ENCODE data around the gene ABCC1.

ABCC1 gene

DNA sequence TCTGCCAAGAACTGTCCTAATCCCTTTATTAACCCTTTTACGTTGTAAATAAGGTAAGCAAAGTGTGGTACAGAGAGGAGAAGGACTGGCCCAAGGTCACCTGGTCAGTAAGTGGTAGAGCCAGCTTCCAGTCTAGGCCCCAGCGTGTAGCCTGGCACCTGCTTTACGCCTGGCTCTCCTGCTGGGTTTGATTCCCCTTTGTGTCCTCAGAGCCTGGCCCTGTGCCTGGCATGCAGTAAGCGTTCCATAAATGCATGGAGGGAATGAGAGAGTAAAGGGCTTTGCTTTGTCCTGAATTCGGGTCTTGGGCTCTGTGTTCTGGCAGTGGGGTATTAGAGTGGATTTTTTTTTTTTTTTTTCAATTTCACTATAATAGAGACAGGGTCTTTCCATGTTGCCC lies 62.7 kb downstream of the ABCC1 start:
- Histone ChIP-seq H3K27me3 (ENCODE audit: control insufficient read depth, insufficient read depth, low read length) (no peaks in the 10 kb centered on the region), H3K36me3 (ENCODE audit: control insufficient read depth, insufficient read depth, low read length) (peaks cover 76% of the 10 kb centered on the region), H3K27ac (ENCODE audit: low read depth, low read length) (no peak overlapping the region), H3K9me3 (ENCODE audit: control insufficient read depth, insufficient read depth, low read length) (no peaks in the 10 kb centered on the region), H3K9ac (ENCODE audit: low read depth, low read length) (no peak overlapping the region), H3K4me1 (ENCODE audit: control insufficient read depth, insufficient read depth, low read length) (no peaks in the 10 kb centered on the region), H3K4me3 (ENCODE audit: low read depth, low read length) (no peak overlapping the region)

DNA sequence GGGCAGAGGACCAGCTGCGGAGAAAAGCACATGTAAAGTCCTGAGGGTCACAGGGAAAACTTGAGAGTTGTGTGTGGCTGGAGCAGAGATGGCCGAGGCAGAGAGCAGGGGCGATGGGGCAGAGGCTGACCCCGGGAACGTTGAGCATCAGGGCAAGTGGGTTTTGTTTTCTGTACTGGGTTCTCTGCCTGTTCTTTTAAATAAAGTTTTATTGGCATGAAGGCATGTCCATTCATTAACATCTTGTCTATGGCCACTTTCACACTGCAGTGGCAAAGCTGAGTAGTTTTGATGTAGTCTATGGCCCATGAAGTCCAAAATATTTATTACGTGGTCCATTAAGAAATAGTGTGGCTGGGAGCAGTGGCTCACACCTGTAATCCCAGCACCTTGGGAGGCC lies 64.4 kb downstream of the ABCC1 start:
- H3K4me3 ChIP-seq (ENCODE audit: low read depth, low read length), result no peak overlapping the region
- H3K9me3 ChIP-seq (ENCODE audit: control insufficient read depth, insufficient read depth, low read length), result no peaks in the 10 kb centered on the region
- no peak overlapping the region for H3K9ac ChIP-seq (ENCODE audit: low read depth, low read length)
- H3K4me1 ChIP-seq (ENCODE audit: control insufficient read depth, insufficient read depth, low read length), result no peaks in the 10 kb centered on the region
- no peak overlapping the region for H3K27ac ChIP-seq (ENCODE audit: low read depth, low read length)
- peaks cover 82% of the 10 kb centered on the region for H3K36me3 ChIP-seq (ENCODE audit: control insufficient read depth, insufficient read depth, low read length)
- H3K27me3 ChIP-seq (ENCODE audit: control insufficient read depth, insufficient read depth, low read length), result no peaks in the 10 kb centered on the region

DNA sequence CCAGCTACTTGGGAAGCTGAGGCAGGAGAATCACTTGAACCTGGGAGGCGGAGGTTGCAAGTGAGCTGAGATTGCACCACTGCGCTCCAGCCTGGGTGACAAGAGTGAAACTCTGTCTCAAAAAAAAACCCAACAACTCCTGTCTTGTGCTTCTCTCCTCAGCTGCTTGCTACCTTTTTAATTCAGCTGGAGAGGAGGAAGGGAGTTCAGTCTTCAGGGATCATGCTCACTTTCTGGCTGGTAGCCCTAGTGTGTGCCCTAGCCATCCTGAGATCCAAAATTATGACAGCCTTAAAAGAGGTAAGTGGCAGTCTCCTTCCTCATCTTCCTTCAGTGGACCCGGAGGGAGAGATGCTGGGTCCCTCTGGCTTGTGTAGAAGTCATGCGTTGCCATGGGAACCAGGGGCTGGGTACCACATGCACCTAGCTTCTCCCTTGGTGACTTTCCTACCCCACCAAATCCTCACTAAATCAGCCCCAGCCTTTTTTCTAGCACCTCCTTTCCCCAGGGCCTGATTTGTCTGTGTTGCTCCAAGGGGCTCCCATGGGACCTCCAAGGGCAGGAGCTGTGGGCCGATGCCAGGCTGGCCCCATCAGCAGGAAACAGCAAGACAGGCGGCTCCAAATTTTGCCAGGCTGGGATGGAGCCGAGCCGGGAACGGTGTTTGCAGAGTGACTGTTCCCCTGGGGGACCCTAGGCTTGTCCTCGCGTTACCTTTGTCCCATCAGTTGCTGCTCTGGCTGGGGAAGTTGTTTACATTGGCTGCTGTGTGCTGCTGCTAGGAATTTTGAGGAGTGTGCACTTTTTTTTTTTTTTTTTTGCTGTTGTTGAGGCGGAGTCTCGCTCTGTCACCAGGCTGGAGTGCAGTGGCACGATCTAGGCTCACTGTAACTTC lies 65.2 kb downstream of the ABCC1 start:
- no peaks in the 10 kb centered on the region for H3K9me3 ChIP-seq (ENCODE audit: control insufficient read depth, insufficient read depth, low read length)
- H3K9ac ChIP-seq (ENCODE audit: low read depth, low read length), result no peak overlapping the region
- no peak overlapping the region for H3K27ac ChIP-seq (ENCODE audit: low read depth, low read length)
- no peaks in the 10 kb centered on the region for H3K27me3 ChIP-seq (ENCODE audit: control insufficient read depth, insufficient read depth, low read length)
- peaks cover 82% of the 10 kb centered on the region for H3K36me3 ChIP-seq (ENCODE audit: control insufficient read depth, insufficient read depth, low read length)
- no peaks in the 10 kb centered on the region for H3K4me1 ChIP-seq (ENCODE audit: control insufficient read depth, insufficient read depth, low read length)
- no peak overlapping the region for H3K4me3 ChIP-seq (ENCODE audit: low read depth, low read length)

- H3K9me3 ChIP-seq (ENCODE audit: control insufficient read depth, insufficient read depth, low read length), result no peaks in the 10 kb centered on the region
- no peaks in the 10 kb centered on the region for H3K4me1 ChIP-seq (ENCODE audit: control insufficient read depth, insufficient read depth, low read length)
- no peak overlapping the region for H3K9ac ChIP-seq (ENCODE audit: low read depth, low read length)
- H3K27me3 ChIP-seq (ENCODE audit: control insufficient read depth, insufficient read depth, low read length), result no peaks in the 10 kb centered on the region
- no peak overlapping the region for H3K27ac ChIP-seq (ENCODE audit: low read depth, low read length)
- peaks cover 81% of the 10 kb centered on the region for H3K36me3 ChIP-seq (ENCODE audit: control insufficient read depth, insufficient read depth, low read length)
- H3K4me3 ChIP-seq (ENCODE audit: low read depth, low read length), result no peak overlapping the region
Measured at GRCh38 chr16:16015849-16016248, 66.4 kb downstream of the ABCC1 start.

GRCh38 chr16:16016388-16016964 lies 67.1 kb downstream of the ABCC1 start:
- Histone ChIP-seq H3K9ac (ENCODE audit: low read depth, low read length) (no peak overlapping the region), H3K9me3 (ENCODE audit: control insufficient read depth, insufficient read depth, low read length) (no peaks in the 10 kb centered on the region), H3K27ac (ENCODE audit: low read depth, low read length) (no peak overlapping the region), H3K4me3 (ENCODE audit: low read depth, low read length) (no peak overlapping the region), H3K4me1 (ENCODE audit: control insufficient read depth, insufficient read depth, low read length) (no peaks in the 10 kb centered on the region), H3K27me3 (ENCODE audit: control insufficient read depth, insufficient read depth, low read length) (no peaks in the 10 kb centered on the region), H3K36me3 (ENCODE audit: control insufficient read depth, insufficient read depth, low read length) (peaks cover 80% of the 10 kb centered on the region)

DNA sequence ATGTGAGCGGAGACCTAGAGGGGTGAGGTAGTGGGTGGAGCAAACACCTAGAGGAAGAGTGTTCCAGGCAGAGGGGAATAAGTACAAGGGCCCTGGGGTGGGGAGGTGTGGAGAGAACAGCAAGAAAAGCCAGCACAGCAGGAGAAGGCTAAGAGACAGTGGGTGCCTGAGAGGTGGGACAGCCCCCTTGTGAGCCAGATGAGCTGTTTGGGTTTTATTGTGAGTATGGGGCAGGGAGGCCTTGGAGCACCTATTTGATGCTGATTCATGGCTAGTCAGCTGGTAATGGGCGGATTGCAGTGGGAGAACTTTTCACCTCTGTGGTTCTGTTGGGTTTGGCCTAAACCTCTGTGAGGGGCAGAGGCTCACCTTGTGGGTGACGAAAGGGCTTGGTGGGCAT lies 68.4 kb downstream of the ABCC1 start:
- no peaks in the 10 kb centered on the region for H3K9me3 ChIP-seq (ENCODE audit: control insufficient read depth, insufficient read depth, low read length)
- H3K36me3 ChIP-seq (ENCODE audit: control insufficient read depth, insufficient read depth, low read length), result peaks cover 84% of the 10 kb centered on the region
- H3K27ac ChIP-seq (ENCODE audit: low read depth, low read length), result no peak overlapping the region
- H3K4me1 ChIP-seq (ENCODE audit: control insufficient read depth, insufficient read depth, low read length), result no peaks in the 10 kb centered on the region
- no peak overlapping the region for H3K4me3 ChIP-seq (ENCODE audit: low read depth, low read length)
- no peak overlapping the region for H3K9ac ChIP-seq (ENCODE audit: low read depth, low read length)
- no peaks in the 10 kb centered on the region for H3K27me3 ChIP-seq (ENCODE audit: control insufficient read depth, insufficient read depth, low read length)

DNA sequence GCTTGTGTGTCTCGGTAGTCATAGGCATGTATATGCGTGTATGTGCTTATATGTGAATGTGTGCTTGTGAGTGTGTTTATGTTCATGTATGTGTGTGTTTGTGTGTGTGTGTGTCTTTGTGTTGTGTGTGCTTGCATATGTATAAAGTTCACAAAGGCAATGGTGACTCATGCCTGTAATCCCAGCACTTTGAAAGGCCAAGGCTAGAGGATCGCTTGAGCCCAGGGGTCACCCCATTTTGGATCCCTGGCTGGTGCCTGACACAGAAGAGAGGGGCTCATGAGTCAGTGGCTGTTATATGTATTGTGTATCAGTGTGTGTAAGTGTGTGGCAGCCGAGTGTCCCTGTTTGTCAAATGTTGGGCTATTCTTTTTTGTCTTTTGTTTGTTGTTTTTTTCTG lies 69.3 kb downstream of the ABCC1 start:
- H3K36me3 ChIP-seq (ENCODE audit: control insufficient read depth, insufficient read depth, low read length), result peaks cover 78% of the 10 kb centered on the region
- no peak overlapping the region for H3K9ac ChIP-seq (ENCODE audit: low read depth, low read length)
- no peak overlapping the region for H3K4me3 ChIP-seq (ENCODE audit: low read depth, low read length)
- H3K4me1 ChIP-seq (ENCODE audit: control insufficient read depth, insufficient read depth, low read length), result no peaks in the 10 kb centered on the region
- H3K27ac ChIP-seq (ENCODE audit: low read depth, low read length), result no peak overlapping the region
- no peaks in the 10 kb centered on the region for H3K27me3 ChIP-seq (ENCODE audit: control insufficient read depth, insufficient read depth, low read length)
- no peaks in the 10 kb centered on the region for H3K9me3 ChIP-seq (ENCODE audit: control insufficient read depth, insufficient read depth, low read length)

GRCh38 chr16:16019488-16019887 lies 70.1 kb downstream of the ABCC1 start:
- no peak overlapping the region for H3K27ac ChIP-seq (ENCODE audit: low read depth, low read length)
- H3K4me1 ChIP-seq (ENCODE audit: control insufficient read depth, insufficient read depth, low read length), result no peaks in the 10 kb centered on the region
- H3K9ac ChIP-seq (ENCODE audit: low read depth, low read length), result no peak overlapping the region
- no peaks in the 10 kb centered on the region for H3K27me3 ChIP-seq (ENCODE audit: control insufficient read depth, insufficient read depth, low read length)
- H3K9me3 ChIP-seq (ENCODE audit: control insufficient read depth, insufficient read depth, low read length), result no peaks in the 10 kb centered on the region
- no peak overlapping the region for H3K4me3 ChIP-seq (ENCODE audit: low read depth, low read length)
- peaks cover 75% of the 10 kb centered on the region for H3K36me3 ChIP-seq (ENCODE audit: control insufficient read depth, insufficient read depth, low read length)

DNA sequence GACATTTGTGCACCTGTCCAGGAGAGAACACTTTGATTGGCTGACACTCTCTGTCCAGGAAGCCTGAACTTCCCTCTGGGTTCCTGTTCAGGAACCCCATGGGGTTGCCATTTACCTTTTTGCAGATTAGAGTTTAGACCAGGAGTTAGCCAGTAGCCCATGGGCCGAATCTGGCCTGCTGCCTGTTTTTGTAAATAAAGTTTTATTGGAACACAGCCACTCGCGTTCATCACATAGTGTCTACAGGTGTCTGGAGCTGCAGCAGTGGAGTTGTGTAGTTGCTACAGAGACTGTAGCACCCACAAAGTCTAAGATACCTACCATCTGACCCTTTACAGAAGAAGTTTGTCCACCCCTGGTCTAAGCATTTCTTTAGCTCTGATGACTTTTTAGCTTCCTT lies 70.9 kb downstream of the ABCC1 start:
- Histone ChIP-seq H3K27ac (ENCODE audit: low read depth, low read length) (no peak overlapping the region), H3K9ac (ENCODE audit: low read depth, low read length) (no peak overlapping the region), H3K9me3 (ENCODE audit: control insufficient read depth, insufficient read depth, low read length) (no peaks in the 10 kb centered on the region), H3K4me3 (ENCODE audit: low read depth, low read length) (no peak overlapping the region), H3K27me3 (ENCODE audit: control insufficient read depth, insufficient read depth, low read length) (no peaks in the 10 kb centered on the region), H3K36me3 (ENCODE audit: control insufficient read depth, insufficient read depth, low read length) (peaks cover 72% of the 10 kb centered on the region), H3K4me1 (ENCODE audit: control insufficient read depth, insufficient read depth, low read length) (no peaks in the 10 kb centered on the region)

DNA sequence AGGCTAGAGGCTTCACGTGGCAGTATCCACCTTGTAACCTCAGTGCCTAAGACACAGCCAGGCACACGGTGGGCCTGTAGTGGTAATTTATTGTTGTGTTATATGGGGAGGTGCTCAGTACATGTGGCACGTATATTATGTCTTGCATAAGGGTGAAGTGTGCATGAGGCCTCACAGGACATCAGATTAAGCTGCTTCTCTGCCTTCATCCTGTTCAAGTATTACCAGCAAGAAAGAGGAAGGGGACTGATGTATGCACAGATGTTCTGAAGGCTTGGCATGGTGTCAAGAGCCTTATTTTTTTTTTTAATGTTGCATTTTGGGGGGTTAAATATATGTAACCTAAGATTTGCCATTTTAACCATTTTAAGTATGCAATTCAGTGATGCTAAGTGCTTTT lies 71.6 kb downstream of the ABCC1 start:
- Histone ChIP-seq H3K9me3 (ENCODE audit: control insufficient read depth, insufficient read depth, low read length) (no peaks in the 10 kb centered on the region), H3K27ac (ENCODE audit: low read depth, low read length) (no peak overlapping the region), H3K4me3 (ENCODE audit: low read depth, low read length) (no peak overlapping the region), H3K9ac (ENCODE audit: low read depth, low read length) (no peak overlapping the region), H3K36me3 (ENCODE audit: control insufficient read depth, insufficient read depth, low read length) (peaks cover 65% of the 10 kb centered on the region), H3K27me3 (ENCODE audit: control insufficient read depth, insufficient read depth, low read length) (no peaks in the 10 kb centered on the region), H3K4me1 (ENCODE audit: control insufficient read depth, insufficient read depth, low read length) (no peaks in the 10 kb centered on the region)

DNA sequence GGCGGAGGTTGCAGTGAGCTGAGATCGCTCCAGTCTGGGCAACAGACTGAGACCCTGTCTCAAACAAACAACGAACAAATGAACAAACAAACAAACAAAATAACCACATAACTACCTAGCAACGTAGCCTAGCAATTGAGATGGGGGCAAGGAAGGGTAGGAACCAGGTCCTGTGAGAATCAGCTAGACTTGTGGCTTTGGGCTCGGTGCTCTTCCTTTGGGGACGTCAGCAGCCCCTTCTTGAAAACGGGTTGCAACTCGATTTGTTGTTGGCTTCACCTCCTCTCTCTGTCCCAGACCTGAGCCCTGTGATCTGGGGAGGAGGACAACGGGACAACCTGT lies 72.2 kb downstream of the ABCC1 start:
- Histone ChIP-seq H3K27me3 (ENCODE audit: control insufficient read depth, insufficient read depth, low read length) (no peaks in the 10 kb centered on the region), H3K36me3 (ENCODE audit: control insufficient read depth, insufficient read depth, low read length) (peaks cover 60% of the 10 kb centered on the region), H3K9me3 (ENCODE audit: control insufficient read depth, insufficient read depth, low read length) (no peaks in the 10 kb centered on the region), H3K4me3 (ENCODE audit: low read depth, low read length) (no peak overlapping the region), H3K4me1 (ENCODE audit: control insufficient read depth, insufficient read depth, low read length) (no peaks in the 10 kb centered on the region), H3K27ac (ENCODE audit: low read depth, low read length) (peak overlapping the region; percentile 47), H3K9ac (ENCODE audit: low read depth, low read length) (no peak overlapping the region)

All from HUES48 (cell line).